Measurements from ENCODE around the gene MATN3.

The MATN3 gene

DNA sequence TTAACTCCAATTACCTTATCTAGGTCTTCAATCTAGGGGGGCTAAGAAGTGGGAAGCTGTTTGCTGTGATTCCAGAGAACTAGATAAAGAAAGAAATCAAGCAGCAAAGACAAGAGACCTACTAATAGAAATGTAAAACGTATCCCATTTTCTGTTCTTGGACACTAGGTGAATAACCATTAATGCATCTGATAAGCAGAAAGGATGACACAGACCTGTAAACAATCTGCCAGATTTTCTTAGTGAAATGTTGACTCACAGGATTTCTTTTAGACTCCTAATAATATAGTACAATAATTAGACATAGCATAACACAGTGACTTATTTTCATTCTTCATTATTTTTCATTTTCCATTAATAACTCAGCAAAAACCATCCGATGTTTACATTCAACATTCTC, 23.9 kb downstream of the MATN3 start:
- TF ChIP-seq, protein P1, sequence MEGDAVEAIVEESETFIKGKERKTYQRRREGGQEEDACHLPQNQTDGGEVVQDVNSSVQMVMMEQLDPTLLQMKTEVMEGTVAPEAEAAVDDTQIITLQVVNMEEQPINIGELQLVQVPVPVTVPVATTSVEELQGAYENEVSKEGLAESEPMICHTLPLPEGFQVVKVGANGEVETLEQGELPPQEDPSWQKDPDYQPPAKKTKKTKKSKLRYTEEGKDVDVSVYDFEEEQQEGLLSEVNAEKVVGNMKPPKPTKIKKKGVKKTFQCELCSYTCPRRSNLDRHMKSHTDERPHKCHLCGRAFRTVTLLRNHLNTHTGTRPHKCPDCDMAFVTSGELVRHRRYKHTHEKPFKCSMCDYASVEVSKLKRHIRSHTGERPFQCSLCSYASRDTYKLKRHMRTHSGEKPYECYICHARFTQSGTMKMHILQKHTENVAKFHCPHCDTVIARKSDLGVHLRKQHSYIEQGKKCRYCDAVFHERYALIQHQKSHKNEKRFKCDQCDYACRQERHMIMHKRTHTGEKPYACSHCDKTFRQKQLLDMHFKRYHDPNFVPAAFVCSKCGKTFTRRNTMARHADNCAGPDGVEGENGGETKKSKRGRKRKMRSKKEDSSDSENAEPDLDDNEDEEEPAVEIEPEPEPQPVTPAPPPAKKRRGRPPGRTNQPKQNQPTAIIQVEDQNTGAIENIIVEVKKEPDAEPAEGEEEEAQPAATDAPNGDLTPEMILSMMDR (IDR thresholded peaks at IDR 0.05), result no peak
- Histone ChIP-seq H3K27me3 (peaks cover 43% of the 10 kb centered on the region), H3K9me3 (no peaks in the 10 kb centered on the region), H3K4me1 (ENCODE audit: control insufficient read depth in 1 of 2, insufficient read depth in 1 of 2, low read depth in 1 of 2, low read length in 1 of 2) (peaks cover 14% of the 10 kb centered on the region in 2 experiments), H3K4me3 (ENCODE audit: low read depth in 1 of 2, low read length in 1 of 2) (no peak overlapping the region), H3K27ac (no peak overlapping the region), H3K36me3 (no peaks in the 10 kb centered on the region)

DNA sequence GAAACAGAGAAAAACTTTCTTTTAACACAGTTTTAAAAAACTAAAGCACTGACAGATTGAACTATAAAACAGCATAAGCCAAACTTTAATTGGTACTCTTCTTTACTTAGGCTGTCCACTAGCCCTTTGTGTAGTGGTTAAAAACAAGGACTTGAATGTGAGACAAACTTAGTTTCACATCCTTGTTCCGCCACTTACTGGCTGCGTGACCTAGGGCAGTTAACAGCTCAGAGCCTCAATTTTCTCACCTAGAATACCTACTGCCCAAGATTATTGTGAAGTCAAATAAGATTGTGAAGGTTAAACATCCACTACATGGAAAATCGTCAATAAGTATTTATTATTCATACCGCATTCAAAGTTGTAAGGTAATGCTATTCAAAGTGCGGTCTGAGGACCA, 24.5 kb downstream of the MATN3 start:
- peaks cover 37% of the 10 kb centered on the region for H3K27me3 ChIP-seq

DNA sequence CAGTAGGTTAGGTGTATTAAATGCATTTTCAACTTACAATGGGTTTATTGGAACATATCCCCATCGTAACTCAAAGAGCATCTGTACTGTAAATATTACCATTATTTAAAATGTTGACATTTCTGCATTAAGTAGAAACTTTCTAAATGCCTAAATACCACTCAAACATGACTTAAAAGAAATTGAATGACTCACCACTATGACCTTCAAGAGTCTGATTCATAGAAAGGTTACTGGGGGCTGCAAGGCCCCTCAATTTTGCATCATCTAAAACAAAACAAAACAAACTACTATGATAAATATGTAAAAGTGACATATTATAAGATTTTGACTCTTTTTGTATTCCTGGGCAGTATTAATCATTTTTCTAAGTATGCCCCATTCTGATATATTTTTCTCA, 30.2 kb downstream of the MATN3 start:
- H3K9me3 ChIP-seq, result no peaks in the 10 kb centered on the region
- H3K27me3 ChIP-seq, result no peaks in the 10 kb centered on the region
- H3K4me1 ChIP-seq (ENCODE audit: control insufficient read depth in 1 of 2, insufficient read depth in 1 of 2, low read depth in 1 of 2, low read length in 1 of 2), result no peaks in the 10 kb centered on the region
- H3K27ac ChIP-seq, result no peak overlapping the region
- TF ChIP-seq, protein P1 (IDR thresholded peaks at IDR 0.05), result no peak
- no peaks in the 10 kb centered on the region for H3K36me3 ChIP-seq
- H3K4me3 ChIP-seq (ENCODE audit: low read depth in 1 of 2, low read length in 1 of 2), result no peak overlapping the region

More for the DNA sequence above, 24.5 kb downstream of the MATN3 start:
- no peaks in the 10 kb centered on the region for H3K9me3 ChIP-seq
- H3K4me1 ChIP-seq (ENCODE audit: control insufficient read depth in 1 of 2, insufficient read depth in 1 of 2, low read depth in 1 of 2, low read length in 1 of 2), result peaks cover 14% of the 10 kb centered on the region in 2 experiments
- TF ChIP-seq, protein P1 (IDR thresholded peaks at IDR 0.05), result no peak
- H3K36me3 ChIP-seq, result no peaks in the 10 kb centered on the region
- no peak overlapping the region for H3K4me3 ChIP-seq (ENCODE audit: low read depth in 1 of 2, low read length in 1 of 2)
- no peak overlapping the region for H3K27ac ChIP-seq

DNA sequence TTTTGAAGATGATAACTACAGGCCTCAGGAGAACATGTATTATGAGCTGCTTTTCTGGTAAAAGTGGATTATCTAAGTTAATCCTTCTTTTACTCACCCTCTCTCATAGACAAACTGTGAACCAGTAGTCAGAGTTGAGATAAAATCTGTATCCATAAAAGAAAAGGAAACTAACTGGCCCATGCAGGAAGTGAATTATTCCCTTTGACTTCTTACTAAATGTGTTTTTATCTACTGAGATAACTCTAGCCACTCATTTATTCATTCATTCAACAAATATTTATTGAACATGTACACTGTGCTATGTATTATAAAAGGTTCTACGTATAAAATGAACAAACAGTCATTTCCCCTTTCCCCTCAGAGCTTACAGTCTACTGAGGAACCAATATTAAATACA, 32.5 kb downstream of the MATN3 start:
- H3K27me3 ChIP-seq, result no peaks in the 10 kb centered on the region
- H3K4me1 ChIP-seq (ENCODE audit: control insufficient read depth in 1 of 2, insufficient read depth in 1 of 2, low read depth in 1 of 2, low read length in 1 of 2), result no peaks in the 10 kb centered on the region
- no peaks in the 10 kb centered on the region for H3K9me3 ChIP-seq
- TF ChIP-seq, protein P1 (IDR thresholded peaks at IDR 0.05), result no peak
- H3K27ac ChIP-seq, result no peak overlapping the region
- H3K4me3 ChIP-seq (ENCODE audit: low read depth in 1 of 2, low read length in 1 of 2), result no peak overlapping the region
- no peaks in the 10 kb centered on the region for H3K36me3 ChIP-seq

DNA sequence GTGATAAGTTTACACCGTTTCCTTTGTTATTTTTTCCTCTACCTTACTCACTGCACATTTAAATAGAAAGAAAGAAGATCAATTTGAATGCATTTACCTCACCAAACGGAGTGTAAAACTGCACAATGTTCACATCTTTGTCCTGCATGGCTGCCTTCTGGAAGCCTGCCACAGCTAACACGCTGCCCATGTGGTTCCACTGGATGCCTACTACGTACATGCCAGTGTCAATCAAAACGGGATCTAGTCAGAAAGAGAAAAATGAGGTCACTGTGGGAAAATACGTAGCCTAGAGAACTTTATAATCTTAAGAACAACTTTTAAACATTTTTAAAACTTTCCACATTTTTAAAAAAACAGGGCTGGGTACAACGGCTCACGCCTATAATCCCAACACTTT, 39.0 kb downstream of the MATN3 start:
- no peaks in the 10 kb centered on the region for H3K9me3 ChIP-seq
- TF ChIP-seq, protein P1 (IDR thresholded peaks at IDR 0.05), result no peak
- H3K36me3 ChIP-seq, result no peaks in the 10 kb centered on the region
- no peak overlapping the region for H3K27ac ChIP-seq
- H3K27me3 ChIP-seq, result no peaks in the 10 kb centered on the region
- H3K4me1 ChIP-seq (ENCODE audit: control insufficient read depth in 1 of 2, insufficient read depth in 1 of 2, low read depth in 1 of 2, low read length in 1 of 2), result no peaks in the 10 kb centered on the region
- no peak overlapping the region for H3K4me3 ChIP-seq (ENCODE audit: low read depth in 1 of 2, low read length in 1 of 2)

DNA sequence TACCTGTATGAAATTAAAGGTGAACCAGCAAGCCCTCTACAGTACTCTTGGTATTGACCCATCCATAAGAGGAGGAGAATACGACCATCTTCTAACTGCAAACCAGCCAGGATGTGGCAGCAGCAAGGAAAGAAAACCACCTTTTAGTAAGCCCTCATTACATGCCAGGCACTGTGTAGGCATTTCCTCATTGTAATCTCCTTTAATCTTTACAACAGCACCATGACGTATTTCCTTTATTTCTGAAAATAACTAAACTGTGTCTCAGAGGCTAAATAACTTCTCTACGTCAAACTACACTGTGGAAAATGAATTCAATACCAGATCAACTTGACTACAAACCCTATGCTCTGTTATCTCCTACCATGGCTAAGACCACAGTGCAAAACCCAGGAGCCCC, 40.8 kb downstream of the MATN3 start:
- Histone ChIP-seq H3K9me3 (no peaks in the 10 kb centered on the region), H3K36me3 (no peaks in the 10 kb centered on the region), H3K4me3 (ENCODE audit: low read depth in 1 of 2, low read length in 1 of 2) (no peak overlapping the region), H3K27me3 (no peaks in the 10 kb centered on the region), H3K4me1 (ENCODE audit: control insufficient read depth in 1 of 2, insufficient read depth in 1 of 2, low read depth in 1 of 2, low read length in 1 of 2) (no peaks in the 10 kb centered on the region), H3K27ac (no peak overlapping the region)
- TF ChIP-seq, protein P1 (IDR thresholded peaks at IDR 0.05), result no peak

Data from neutrophil (primary cell).